IMR-90 (cell line): ENCODE data around the gene OR6C1. TPM values are rescaled to one million over a fixed set of nuclear protein-coding genes. Genes with fewer than 3 reads are reported as not detected.

Experiments
- ATAC-seq: fragments of 200-7000 bp; cut with Tn5 transposase; 2 replicates; pipeline ENCODE4 v1.9.1; 2020; ENCODE audit warnings: low read depth, mild to moderate bottlenecking, moderate library complexity
- BruUV-seq: library from RNA; stranded (reverse); fragments of 400-500 nt; replicated peaks from 2 replicates; lab custom pipeline; 2021; lab: Mats Ljungman, UMichigan
- CTCF ChIA-PET: fragments of 300-600 bp; formaldehyde crosslinking; extraction: SDS; loops from one replicate; lab custom pipeline; 2021; ENCODE audit warnings: antibody characterized with exemption; lab: Yijun Ruan, JAX
- POLR2A ChIA-PET: fragments of 300-600 bp; sonication (Branson Sonifier 250); formaldehyde crosslinking; loops from one replicate; lab custom pipeline; 2022; ENCODE audit warnings: antibody characterized with exemption; ENCODE audit not compliant: unreplicated experiment; lab: Charles Lee
- DNase-seq: peaks from one replicate; pipeline ENCODE4 v3.0.0; 2013
- H2AFZ ChIP-seq: replicated peaks from 2 replicates; pipeline ENCODE3; 2013; ENCODE audit warnings: low read length, mild to moderate bottlenecking; ENCODE audit not compliant: poor library complexity
- H2AK5ac ChIP-seq: 2 replicates; pipeline ENCODE4 v1.6.1; 2013; ENCODE audit warnings: low read depth, low read length, inconsistent platforms
- H2AK9ac ChIP-seq: replicated peaks from 2 replicates; pipeline ENCODE3; 2013; ENCODE audit warnings: mild to moderate bottlenecking, low read depth, low read length, moderate library complexity; ENCODE audit not compliant: poor library complexity
- H2BK120ac ChIP-seq: 2 replicates; pipeline ENCODE4 v1.6.1; 2013; ENCODE audit warnings: low read depth, low read length, inconsistent platforms
- H2BK15ac ChIP-seq: 3 replicates; pipeline ENCODE4 v1.6.1; 2013; ENCODE audit warnings: low read depth, low read length, inconsistent platforms
- H2BK20ac ChIP-seq: 2 replicates; pipeline ENCODE4 v1.6.1; 2013; ENCODE audit warnings: low read depth, mild to moderate bottlenecking, inconsistent platforms, low read length, moderate library complexity
- H2BK5ac ChIP-seq: 2 replicates; pipeline ENCODE4 v1.6.1; 2013; ENCODE audit warnings: mild to moderate bottlenecking, low read depth, low read length, inconsistent platforms; ENCODE audit not compliant: poor library complexity, severe bottlenecking
- H3K14ac ChIP-seq: replicated peaks from 2 replicates; pipeline ENCODE4 v1.6.1; 2013; ENCODE audit warnings: low read depth, low read length, inconsistent platforms
- H3K18ac ChIP-seq: 2 replicates; pipeline ENCODE4 v1.6.1; 2013; ENCODE audit warnings: low read depth, low read length, control low read depth
- H3K23ac ChIP-seq: 2 replicates; pipeline ENCODE4 v1.6.1; 2013; ENCODE audit warnings: low read depth, low read length, inconsistent platforms
- H3K27ac ChIP-seq: 2 replicates; pipeline ENCODE4 v1.5.1; 2013; ENCODE audit warnings: mild to moderate bottlenecking, control low read depth, low read length; ENCODE audit not compliant: insufficient read depth
- H3K27me3 ChIP-seq: 2 replicates; pipeline ENCODE4 v1.6.1; 2013; ENCODE audit warnings: low read length; ENCODE audit not compliant: control insufficient read depth, insufficient read depth
- H3K36me3 ChIP-seq: 2 replicates; pipeline ENCODE4 v1.6.1; 2013; ENCODE audit warnings: low read length, mixed read lengths; ENCODE audit not compliant: control insufficient read depth, insufficient read depth
- H3K4ac ChIP-seq: 2 replicates; pipeline ENCODE4 v1.6.1; 2013; ENCODE audit warnings: low read depth, low read length, inconsistent platforms
- H3K4me1 ChIP-seq: 2 replicates; pipeline ENCODE4 v1.6.1; 2013; ENCODE audit warnings: low read length, mixed read lengths; ENCODE audit not compliant: control insufficient read depth, insufficient read depth
- H3K4me2 ChIP-seq: 2 replicates; pipeline ENCODE4 v1.6.1; 2013; ENCODE audit warnings: low read depth, mild to moderate bottlenecking, control low read depth, low read length, moderate library complexity
- H3K4me3 ChIP-seq: 2 replicates; pipeline ENCODE4 v1.5.1; 2013; ENCODE audit warnings: low read depth, mild to moderate bottlenecking, control low read depth, low read length, moderate library complexity; ENCODE audit not compliant: insufficient read depth
- H3K56ac ChIP-seq: 2 replicates; pipeline ENCODE4 v1.6.1; 2013; ENCODE audit warnings: low read length, inconsistent platforms; ENCODE audit not compliant: insufficient read depth; ENCODE audit errors: extremely low read depth
- H3K79me1 ChIP-seq, 2 experiments: 2 replicates each; pipeline ENCODE4 v1.6.1; 2013; ENCODE audit warnings: low read length in 2 of 2, inconsistent platforms in 1 of 2, low read depth in 1 of 2
- H3K9ac ChIP-seq: 2 replicates; pipeline ENCODE4 v1.6.1; 2013; ENCODE audit warnings: low read depth, low read length, control low read depth
- H3K9me1 ChIP-seq: 2 replicates; pipeline ENCODE4 v1.6.1; 2013; ENCODE audit warnings: low read length, inconsistent platforms; ENCODE audit not compliant: insufficient read depth
- H3K9me3 ChIP-seq: 2 replicates; pipeline ENCODE4 v1.6.1; 2013; ENCODE audit warnings: low read length; ENCODE audit not compliant: control insufficient read depth, insufficient read depth
- H4K20me1 ChIP-seq: 2 replicates; pipeline ENCODE4 v1.6.1; 2013; ENCODE audit warnings: low read length, inconsistent platforms; ENCODE audit not compliant: insufficient read depth
- H4K5ac ChIP-seq: 2 replicates; pipeline ENCODE4 v1.6.1; 2013; ENCODE audit warnings: mild to moderate bottlenecking, low read depth, low read length, control low read depth
- H4K8ac ChIP-seq, 2 experiments: 2 replicates each; pipeline ENCODE4 v1.6.1; 2013; ENCODE audit warnings: low read depth in 2 of 2, low read length in 2 of 2, control low read depth in 1 of 2, inconsistent platforms in 1 of 2
- H4K91ac ChIP-seq: 2 replicates; pipeline ENCODE4 v1.6.1; 2013; ENCODE audit warnings: low read depth, low read length, inconsistent platforms; ENCODE audit not compliant: insufficient read depth
- BHLHE40 ChIP-seq: fragments of 150-350 bp; IDR thresholded peaks from 2 replicates; pipeline ENCODE4 v1.6.1; 2016; ENCODE audit warnings: mild to moderate bottlenecking, low read depth, low read length
- CEBPB ChIP-seq: IDR thresholded peaks from 2 replicates; pipeline ENCODE4 v1.6.1; 2012; ENCODE audit warnings: low read depth, low read length, improper control_type of control experiment
- CHD1 ChIP-seq: IDR thresholded peaks from 2 replicates; pipeline ENCODE4 v1.6.1; 2012; ENCODE audit warnings: low read depth, low read length, improper control_type of control experiment
- FOS ChIP-seq: fragments of 150-350 bp; IDR thresholded peaks from 2 replicates; pipeline ENCODE4 v1.6.1; 2016; ENCODE audit warnings: low read depth, low read length
- MAFK ChIP-seq: IDR thresholded peaks from 2 replicates; pipeline ENCODE4 v1.6.1; 2012; ENCODE audit warnings: low read depth, low read length, improper control_type of control experiment
- MAZ ChIP-seq: IDR thresholded peaks from 2 replicates; pipeline ENCODE4 v1.6.1; 2012; ENCODE audit warnings: low read depth, mild to moderate bottlenecking, low read length, improper control_type of control experiment, moderate library complexity, borderline replicate concordance
- MXI1 ChIP-seq: IDR thresholded peaks from 2 replicates; pipeline ENCODE4 v1.6.1; 2012; ENCODE audit warnings: low read depth, mild to moderate bottlenecking, low read length, moderate library complexity, borderline replicate concordance
- NFE2L2 ChIP-seq: fragments of 150-350 bp; IDR thresholded peaks from 2 replicates; pipeline ENCODE4 v1.6.1; 2016; ENCODE audit warnings: low read depth, mild to moderate bottlenecking, low read length
- POLR2A ChIP-seq: IDR thresholded peaks from 2 replicates; pipeline ENCODE4 v1.6.1; 2012; ENCODE audit warnings: mild to moderate bottlenecking, low read depth, low read length
- RAD21 ChIP-seq: IDR thresholded peaks from 2 replicates; pipeline ENCODE4 v1.6.1; 2012; ENCODE audit warnings: low read length, improper control_type of control experiment
- RCOR1 ChIP-seq: IDR thresholded peaks from 2 replicates; pipeline ENCODE4 v1.6.1; 2012; ENCODE audit warnings: mild to moderate bottlenecking, low read length, improper control_type of control experiment; ENCODE audit not compliant: insufficient replicate concordance
- RFX5 ChIP-seq: IDR thresholded peaks from 2 replicates; pipeline ENCODE4 v1.8.0; 2012; ENCODE audit warnings: low read depth, mild to moderate bottlenecking, low read length, moderate library complexity
- SMC3 ChIP-seq: fragments of 150-350 bp; IDR thresholded peaks from 2 replicates; pipeline ENCODE4 v1.6.1; 2016; ENCODE audit warnings: low read depth, mild to moderate bottlenecking, antibody characterized with exemption, low read length, moderate library complexity
- WGBS, 2 experiments: methylation state at CpG; one replicate each; pipeline versions ENCODE4 v1.1.5 to v1.1.7; 2013; ENCODE audit warnings: missing lambda C conversion rate in 2 of 2; ENCODE audit not compliant: insufficient read length in 1 of 2; ENCODE audit errors: extremely low coverage in 2 of 2; 5-methylcytosine and 5-hydroxymethylcytosine counted together
- dilution Hi-C: fragments of 300-500 bp; cut with HindIII; formaldehyde crosslinking; loops from one replicate; pipeline ENCODE4 v1.14.3; 2018; ENCODE audit warnings: low sequenced_read_pairs; ENCODE audit not compliant: unreplicated experiment
- in situ Hi-C: fragments of 300-500 bp; cut with MboI; formaldehyde crosslinking; loops from 3 replicates; pipeline ENCODE4 v1.14.3; 2019; ENCODE audit warnings: low sequenced_read_pairs, inconsistent platforms, mixed read lengths
- intact Hi-C: fragments of 100-400 bp; cut with micrococcal nuclease; formaldehyde crosslinking; loops from 2 replicates; pipeline ENCODE4 v1.10.0; 2022
- polyA plus RNA-seq, 3 experiments: library from polyadenylated mRNA; depleted of rRNA; stranded (reverse); fragments of >200 nt; gene quantifications; 2 replicates each; pipeline ENCODE4 v1.2.3, GENCODE V29; 2012; ENCODE audit warnings: low replicate concordance in 1 of 3
- total RNA-seq: library from RNA; depleted of rRNA; stranded (reverse); fragments of >200 nt; gene quantifications from 2 replicates; pipeline ENCODE4 v1.2.3, GENCODE V29; 2012
- TF ChIP-seq, protein P1 (sequence below): conservative IDR thresholded peaks from 2 replicates; pipeline ENCODE4 v1.5.1; 2012; ENCODE audit warnings: mild to moderate bottlenecking, low read depth, low read length, improper control_type of control experiment
- TF ChIP-seq, protein P2 (sequence below): fragments of 150-350 bp; IDR thresholded peaks from 2 replicates; pipeline ENCODE4 v1.6.1; 2016; ENCODE audit warnings: low read depth, mild to moderate bottlenecking, low read length, moderate library complexity, borderline replicate concordance
- TF ChIP-seq, protein P3 (sequence below): fragments of 150-350 bp; IDR thresholded peaks from 2 replicates; pipeline ENCODE4 v1.6.1; 2017; ENCODE audit warnings: mild to moderate bottlenecking, antibody characterized with exemption, low read length, low read depth

OR6C1 gene
- total and polyA plus RNA-seq, 2 of the 4 experiments (the other 2 are of a cell fraction), result not detected

DNA sequence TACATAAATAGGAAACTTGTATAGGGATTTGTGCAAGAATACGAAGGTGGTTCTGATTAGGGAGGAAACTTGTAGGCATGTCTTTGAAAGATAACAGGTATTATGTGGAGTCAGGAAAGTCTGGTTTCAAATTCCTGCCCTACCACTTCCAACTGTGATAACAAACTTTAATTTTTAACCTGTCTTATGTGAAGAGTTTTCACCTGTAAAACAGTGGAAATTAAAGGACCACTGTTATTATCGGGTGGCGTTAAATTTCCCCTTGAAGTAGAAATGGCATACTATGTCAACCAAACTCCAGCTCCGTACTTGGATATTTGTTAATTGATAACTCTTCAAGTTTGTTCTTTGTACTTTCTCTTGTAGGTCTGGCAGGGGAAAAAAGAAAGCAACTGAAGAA lies 6.1 kb downstream of the OR6C1 start:
- in situ Hi-C loops (no loop called here), intact Hi-C loops (no loop called here), dilution Hi-C loops (no loop called here)
- Histone ChIP-seq H2BK20ac (no peak overlapping the region), H3K9ac (no peak overlapping the region), H4K8ac (no peak overlapping the region), H3K4me2 (no peak overlapping the region), H4K20me1 (no peaks in the 10 kb centered on the region), H2AFZ (no peak overlapping the region), H4K91ac (no peak overlapping the region), H3K79me1 (no peaks in the 10 kb centered on the region), H2BK15ac (no peak overlapping the region), H2AK9ac (no peak overlapping the region), H2BK120ac (no peak overlapping the region), H3K18ac (no peak overlapping the region), H3K9me1 (no peaks in the 10 kb centered on the region), H3K23ac (no peak overlapping the region), H3K27ac (no peak overlapping the region), H3K27me3 (no peaks in the 10 kb centered on the region), H3K4me3 (no peak overlapping the region), H3K56ac (no peak overlapping the region), H2BK5ac (no peak overlapping the region), H3K4ac (no peak overlapping the region), H4K5ac (no peak overlapping the region), H3K9me3 (no peaks in the 10 kb centered on the region), H3K4me1 (no peaks in the 10 kb centered on the region), H3K14ac (no peak overlapping the region), H3K36me3 (no peaks in the 10 kb centered on the region), H2AK5ac (no peak overlapping the region)
- DNase-seq (no peak), ATAC-seq (no peak)
- ChIA-PET CTCF (no interaction called here), POLR2A (no interaction called here)
- no TSS peak for BruUV-seq
- TF ChIP-seq SMC3, result no peak
- TF ChIP-seq RCOR1, result no peak
- TF ChIP-seq, protein P1, sequence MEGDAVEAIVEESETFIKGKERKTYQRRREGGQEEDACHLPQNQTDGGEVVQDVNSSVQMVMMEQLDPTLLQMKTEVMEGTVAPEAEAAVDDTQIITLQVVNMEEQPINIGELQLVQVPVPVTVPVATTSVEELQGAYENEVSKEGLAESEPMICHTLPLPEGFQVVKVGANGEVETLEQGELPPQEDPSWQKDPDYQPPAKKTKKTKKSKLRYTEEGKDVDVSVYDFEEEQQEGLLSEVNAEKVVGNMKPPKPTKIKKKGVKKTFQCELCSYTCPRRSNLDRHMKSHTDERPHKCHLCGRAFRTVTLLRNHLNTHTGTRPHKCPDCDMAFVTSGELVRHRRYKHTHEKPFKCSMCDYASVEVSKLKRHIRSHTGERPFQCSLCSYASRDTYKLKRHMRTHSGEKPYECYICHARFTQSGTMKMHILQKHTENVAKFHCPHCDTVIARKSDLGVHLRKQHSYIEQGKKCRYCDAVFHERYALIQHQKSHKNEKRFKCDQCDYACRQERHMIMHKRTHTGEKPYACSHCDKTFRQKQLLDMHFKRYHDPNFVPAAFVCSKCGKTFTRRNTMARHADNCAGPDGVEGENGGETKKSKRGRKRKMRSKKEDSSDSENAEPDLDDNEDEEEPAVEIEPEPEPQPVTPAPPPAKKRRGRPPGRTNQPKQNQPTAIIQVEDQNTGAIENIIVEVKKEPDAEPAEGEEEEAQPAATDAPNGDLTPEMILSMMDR, result no peak
- TF ChIP-seq RAD21, result no peak
- TF ChIP-seq FOS, result no peak
- TF ChIP-seq BHLHE40, result no peak
- TF ChIP-seq CEBPB, result no peak
- no peak for TF ChIP-seq NFE2L2
- no peak for TF ChIP-seq CHD1
- TF ChIP-seq MXI1, result no peak
- TF ChIP-seq, protein P2, sequence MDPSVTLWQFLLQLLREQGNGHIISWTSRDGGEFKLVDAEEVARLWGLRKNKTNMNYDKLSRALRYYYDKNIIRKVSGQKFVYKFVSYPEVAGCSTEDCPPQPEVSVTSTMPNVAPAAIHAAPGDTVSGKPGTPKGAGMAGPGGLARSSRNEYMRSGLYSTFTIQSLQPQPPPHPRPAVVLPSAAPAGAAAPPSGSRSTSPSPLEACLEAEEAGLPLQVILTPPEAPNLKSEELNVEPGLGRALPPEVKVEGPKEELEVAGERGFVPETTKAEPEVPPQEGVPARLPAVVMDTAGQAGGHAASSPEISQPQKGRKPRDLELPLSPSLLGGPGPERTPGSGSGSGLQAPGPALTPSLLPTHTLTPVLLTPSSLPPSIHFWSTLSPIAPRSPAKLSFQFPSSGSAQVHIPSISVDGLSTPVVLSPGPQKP, result no peak
- TF ChIP-seq, protein P3, sequence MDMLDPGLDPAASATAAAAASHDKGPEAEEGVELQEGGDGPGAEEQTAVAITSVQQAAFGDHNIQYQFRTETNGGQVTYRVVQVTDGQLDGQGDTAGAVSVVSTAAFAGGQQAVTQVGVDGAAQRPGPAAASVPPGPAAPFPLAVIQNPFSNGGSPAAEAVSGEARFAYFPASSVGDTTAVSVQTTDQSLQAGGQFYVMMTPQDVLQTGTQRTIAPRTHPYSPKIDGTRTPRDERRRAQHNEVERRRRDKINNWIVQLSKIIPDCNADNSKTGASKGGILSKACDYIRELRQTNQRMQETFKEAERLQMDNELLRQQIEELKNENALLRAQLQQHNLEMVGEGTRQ, result no peak
- TF ChIP-seq MAFK, result no peak
- no peak for TF ChIP-seq POLR2A
- TF ChIP-seq MAZ, result no peak
- no peak for TF ChIP-seq RFX5
- WGBS, 2 experiments, result no CpG with 5 or more reads among the region's 4 CpGs
